Motor neuron (in vitro differentiated cells): ENCODE data around the gene TAAR1. TPM values are rescaled to one million over a fixed set of nuclear protein-coding genes. Genes with fewer than 3 reads are reported as not detected.
A peak's percentile ranks its signal among the peaks of the same experiment; 100 is the strongest.
"Not testable (repeated sequence)": the region's sequence is repeated elsewhere in the genome, so short reads cannot be mapped to it uniquely, and the experiment has no call there.

Experiments
- ATAC-seq, 8 experiments: fragments of 200-7000 bp; cut with Tn5 transposase; replicated peaks in 6 of 8; 2 replicates each; pipeline ENCODE4 v1.8.0; 2021; ENCODE audit warnings: mild to moderate bottlenecking in 8 of 8, moderate library complexity in 8 of 8
- H3K27ac ChIP-seq, 2 donors: fragments of 250-450 bp; sonication (Bioruptor Pico); 2 replicates each; pipeline ENCODE4 v1.9.0; 2021; ENCODE audit warnings: antibody characterized with exemption in 2 of 2, mild to moderate bottlenecking in 2 of 2, moderate library complexity in 1 of 2
- H3K4me1 ChIP-seq, 2 donors: fragments of 250-450 bp; sonication (Bioruptor Pico); replicated peaks in 1 of 2; 2 replicates each; pipeline ENCODE4 v1.6.1; 2021; ENCODE audit warnings: antibody characterized with exemption in 2 of 2, mild to moderate bottlenecking in 2 of 2, moderate library complexity in 1 of 2
- H3K4me3 ChIP-seq, 5 donors: fragments of 250-450 bp; sonication (Bioruptor Pico); 2 replicates each; pipeline ENCODE4 v1.9.0; 2021; ENCODE audit warnings: antibody characterized with exemption in 5 of 5, mild to moderate bottlenecking in 5 of 5, moderate library complexity in 4 of 5
- WGBS, 10 experiments: fragments of 450-650 bp; shearing (Covaris generic); methylation state at CpG; one replicate each; pipeline ENCODE4 v1.0.0; 2022; 5-methylcytosine and 5-hydroxymethylcytosine counted together
- in situ Hi-C, 9 experiments: fragments of 400-800 bp; cut with MboI; loops; one replicate each; pipeline ENCODE4 v1.15.0; 2021; ENCODE audit warnings: low sequenced_read_pairs in 9 of 9, low pct_unique_long_range_greater_than_20kb in 2 of 9; ENCODE audit not compliant: unreplicated experiment in 9 of 9
- total RNA-seq, 8 experiments: library from RNA; unstranded; fragments of 300-600 nt; gene quantifications; 2 replicates each; pipeline versions ENCODE4 v1.2.3 to v1.2.4, GENCODE V29; 2022

The TAAR1 gene
- total RNA-seq, 8 experiments from 2014 or later: 0.31 TPM; not detected in 7

GRCh38 chr6:132607544-132608233, 51.3 kb downstream of the TAAR1 start:
- H3K4me1 ChIP-seq: no peaks in the 10 kb centered on the region

GRCh38 chr6:132604635-132605152, 54.3 kb downstream of the TAAR1 start:
- peak in 1 of 8 experiments; percentile 68 for ATAC-seq
- H3K27ac ChIP-seq: no peak overlapping the region
- in situ Hi-C loops: no loop called here
- no peaks in the 10 kb centered on the region for H3K4me1 ChIP-seq
- 24 to 100% (median 88%) methylated on average over 1 to 8 of the region's 8 CpGs for WGBS, 10 experiments
- H3K4me3 ChIP-seq: no peak overlapping the region

More at GRCh38 chr6:132607544-132608233, 51.3 kb downstream of the TAAR1 start:
- ATAC-seq: no peak
- Histone ChIP-seq H3K27ac (no peak overlapping the region), H3K4me3 (no peak overlapping the region)
- WGBS, 10 experiments: 46 to 100% (median 88%) methylated on average over 2 to 5 of the region's 5 CpGs
- in situ Hi-C loops: no loop called here

DNA sequence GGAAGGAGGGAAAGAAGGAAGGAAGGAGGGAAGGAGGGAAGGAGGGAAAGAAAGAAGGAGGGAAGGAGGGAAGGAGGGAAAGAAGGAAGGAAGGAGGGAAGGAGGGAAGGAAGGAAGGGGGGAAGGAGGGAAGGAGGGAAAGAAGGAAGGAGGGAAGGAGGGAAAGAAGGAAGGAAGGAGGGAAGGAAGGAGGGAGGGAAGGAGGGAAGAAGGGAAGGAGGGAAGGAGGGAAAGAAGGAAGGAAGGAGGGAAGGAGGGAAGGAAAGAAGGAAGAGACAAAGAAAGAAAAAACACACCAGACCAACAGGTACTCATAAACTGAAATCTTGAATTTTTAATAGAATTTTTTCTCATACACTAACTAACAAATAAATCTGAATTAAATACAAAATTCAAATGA, 58.1 kb downstream of the TAAR1 start:
- ATAC-seq, H3K4me1 ChIP-seq, in situ Hi-C loops: not testable (repeated sequence)

DNA sequence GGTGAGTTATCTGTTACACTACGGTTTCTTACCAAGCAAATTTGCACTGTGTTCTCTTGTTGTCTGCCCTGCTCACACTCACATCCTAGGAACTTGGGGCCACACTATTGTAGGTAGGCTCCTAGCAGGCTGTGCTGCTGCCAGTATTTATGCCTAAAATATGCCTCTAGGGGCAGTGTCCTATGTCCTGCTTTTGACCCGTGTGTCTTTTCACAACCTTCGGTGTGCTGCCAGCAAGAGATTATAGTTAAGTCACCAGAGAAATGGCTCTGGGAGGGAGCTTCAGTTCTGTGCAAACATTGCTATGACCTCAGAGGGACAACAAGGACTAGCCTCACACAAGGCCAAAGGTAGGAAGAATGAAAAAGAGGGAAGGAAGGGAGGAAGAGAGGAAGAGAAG, 60.5 kb downstream of the TAAR1 start:
- Histone ChIP-seq H3K27ac (no peak overlapping the region), H3K4me1 (peaks cover 0 to 17% of the 10 kb centered on the region in 2 donors), H3K4me3 (no peak overlapping the region)
- in situ Hi-C loops: no loop called here
- peak in 3 of 8 experiments; percentile 58 to 82 (median 67) for ATAC-seq
- 10 to 83% (median 50%) methylated on average over 1 to 3 of the region's 3 CpGs; no CpG with 5 or more reads in 1 of the 10 experiments for WGBS, 10 experiments

More for the DNA sequence above, 58.1 kb downstream of the TAAR1 start:
- not testable (repeated sequence) for H3K4me3 ChIP-seq, H3K27ac ChIP-seq

DNA sequence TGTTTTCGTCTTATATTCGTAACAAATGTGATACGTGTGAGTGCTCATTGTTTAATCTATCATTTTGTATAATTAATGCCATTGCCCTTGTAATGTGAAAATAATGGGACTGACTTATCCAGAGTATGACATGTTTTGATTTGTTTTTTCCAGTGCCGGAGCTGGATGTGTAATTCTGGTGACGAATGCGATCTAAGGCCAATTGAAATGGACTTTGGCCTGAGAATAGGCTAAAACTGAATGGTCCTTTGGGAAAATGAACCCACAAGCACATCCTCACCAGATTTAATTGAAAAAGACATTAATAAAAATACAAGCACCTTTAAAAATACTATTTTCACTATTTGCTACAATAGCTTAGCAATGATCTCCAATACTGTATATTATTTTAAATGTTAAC, 62.8 kb downstream of the TAAR1 start:
- Histone ChIP-seq H3K4me3 (no peak overlapping the region), H3K27ac (no peak overlapping the region), H3K4me1 (peaks cover 0 to 17% of the 10 kb centered on the region in 2 donors)
- WGBS, 10 experiments: 40 to 80% (median 71%) methylated on average over 1 to 6 of the region's 6 CpGs
- in situ Hi-C loops: no loop called here
- peak in 3 of 8 experiments; percentile 33 to 41 (median 34) for ATAC-seq

Other genes starting within 250 kb of the TAAR1 start
- gene STX7, start 146.1 kb downstream of the TAAR1 start, total RNA-seq: 10 to 100 TPM; 12.7 to 56.3 (median 35.5) TPM
- gene TAAR9, start 120.9 kb downstream of the TAAR1 start, total RNA-seq: not detected
- under 1 TPM in 1 of 8 experiments, not detected in 7; 0.17 TPM for gene TAAR8, start 106.5 kb downstream of the TAAR1 start, total RNA-seq
- under 1 TPM in 2 of 8 experiments, not detected in 6; 0.17 to 0.47 TPM for gene TAAR6, start 88.9 kb downstream of the TAAR1 start, total RNA-seq
- under 1 TPM in 2 of 8 experiments, not detected in 6; 0.17 to 0.28 TPM for gene TAAR5, start 69.4 kb downstream of the TAAR1 start, total RNA-seq
- gene TAAR2, start 34.9 kb downstream of the TAAR1 start, total RNA-seq: not detected
- under 1 TPM in 2 of 8 experiments, not detected in 6; 0.05 to 0.14 TPM for gene VNN1, start 54.9 kb upstream of the TAAR1 start, total RNA-seq
- gene VNN2, start 98.7 kb upstream of the TAAR1 start, total RNA-seq: 1 to 10 TPM in 1 of 8 experiments, under 1 TPM in 3, not detected in 4; 0.14 to 3.1 (median 0.29) TPM
- gene SLC18B1, start 139.5 kb upstream of the TAAR1 start, total RNA-seq: 10 to 100 TPM in 5 of 8 experiments, 1 to 10 TPM in 3; 6.7 to 22.0 (median 10.7) TPM
- 1,000 to 10,000 TPM; 1,076 to 3,063 (median 2,411) TPM for gene RPS12, start 155.4 kb upstream of the TAAR1 start, total RNA-seq